A673 (cell line): ENCODE results near the gene ADAMTSL2.

Experiments
- CTCF ChIP-seq: fragments of 300-800, 200-600 bp; sonication (generic); conservative IDR thresholded peaks from 2 replicates; pipeline ENCODE4 v1.5.1; 2017; ENCODE audit warnings: low read depth, mild to moderate bottlenecking, antibody characterized with exemption, low read length, moderate library complexity, mixed read lengths
- EZH2 ChIP-seq: fragments of 200-600 bp; sonication (generic); IDR thresholded peaks from 2 replicates; pipeline ENCODE4 v1.6.1; 2017; ENCODE audit warnings: borderline replicate concordance, low read depth, mild to moderate bottlenecking, mixed read lengths, antibody characterized with exemption, low read length; ENCODE audit not compliant: poor library complexity, severe bottlenecking

GRCh38 chr9:133538176-133538575 is 3.7 kb downstream of the ADAMTSL2 start:
- TF ChIP-seq EZH2: no peak
- TF ChIP-seq CTCF: no peak
